Activated T-helper 1 cell treated with Interleukin-2 at 50 U/mL for 16 hours (primary cell): ENCODE results near the gene FAAP100.

Source experiments
- DNase-seq: peaks from one replicate; pipeline ENCODE4 v3.0.0-alpha.2; 2020; ENCODE audit warnings: low read depth

Gene FAAP100

GRCh38 chr17:81577278-81578000 lies 25.3 kb upstream of the FAAP100 start:
- DNase-seq: no peak

- DNase-seq: no peak
Observed at GRCh38 chr17:81576621-81577277, 24.6 kb upstream of the FAAP100 start.

- DNase-seq: no peak
Observed at GRCh38 chr17:81575836-81576235, 23.7 kb upstream of the FAAP100 start.

GRCh38 chr17:81574643-81574956 lies 22.4 kb upstream of the FAAP100 start:
- DNase-seq: no peak

- DNase-seq: no peak
Observed at GRCh38 chr17:81573794-81574642, 21.9 kb upstream of the FAAP100 start.

- DNase-seq: no peak
Observed at GRCh38 chr17:81572563-81573168, 20.5 kb upstream of the FAAP100 start.

- DNase-seq: no peak
Observed at GRCh38 chr17:81570964-81571363, 18.8 kb upstream of the FAAP100 start.

GRCh38 chr17:81569986-81570514 lies 17.9 kb upstream of the FAAP100 start:
- no peak for DNase-seq

GRCh38 chr17:81568416-81568815 lies 16.3 kb upstream of the FAAP100 start:
- DNase-seq: no peak

GRCh38 chr17:81567191-81567590 lies 15.0 kb upstream of the FAAP100 start:
- no peak for DNase-seq

GRCh38 chr17:81566461-81567126 lies 14.4 kb upstream of the FAAP100 start:
- DNase-seq: no peak

- DNase-seq: no peak
Observed at GRCh38 chr17:81565231-81565630, 13.1 kb upstream of the FAAP100 start.

GRCh38 chr17:81564778-81565177 lies 12.6 kb upstream of the FAAP100 start:
- no peak for DNase-seq

- DNase-seq: no peak
Observed at GRCh38 chr17:81563861-81564586, 11.9 kb upstream of the FAAP100 start.

GRCh38 chr17:81561494-81561885 lies 9.3 kb upstream of the FAAP100 start:
- no peak for DNase-seq

GRCh38 chr17:81558941-81559806 lies 7.0 kb upstream of the FAAP100 start:
- no peak for DNase-seq

GRCh38 chr17:81558115-81558468 lies 5.9 kb upstream of the FAAP100 start:
- no peak for DNase-seq

- DNase-seq: no peak
Observed at GRCh38 chr17:81557276-81558114, 5.3 kb upstream of the FAAP100 start.

GRCh38 chr17:81556863-81557262 lies 4.7 kb upstream of the FAAP100 start:
- no peak for DNase-seq
